ENCODE results near the gene GPER1.
"Not testable (repeated sequence)": the region's sequence is repeated elsewhere in the genome, so short reads cannot be mapped to it uniquely, and the experiment has no call there.

GPER1 gene

GRCh38 chr7:1070544-1071011 is 17.3 kb upstream of the GPER1 start:
- no peak for DNase-seq

GRCh38 chr7:1071731-1072254 is 16.1 kb upstream of the GPER1 start:
- no peak for DNase-seq

GRCh38 chr7:1073142-1073977 is 14.6 kb upstream of the GPER1 start:
- DNase-seq, result no peak

GRCh38 chr7:1074018-1074417 is 13.9 kb upstream of the GPER1 start:
- DNase-seq, result not testable (repeated sequence)

- no peak for DNase-seq
Measured at GRCh38 chr7:1074593-1075431, 13.1 kb upstream of the GPER1 start.

GRCh38 chr7:1076184-1077072 is 11.5 kb upstream of the GPER1 start:
- no peak for DNase-seq

GRCh38 chr7:1078519-1078918 is 9.4 kb upstream of the GPER1 start:
- no peak for DNase-seq

- DNase-seq, result no peak
Measured at GRCh38 chr7:1078985-1079384, 8.9 kb upstream of the GPER1 start.

- no peak for DNase-seq
Measured at GRCh38 chr7:1079546-1079945, 8.4 kb upstream of the GPER1 start.

- DNase-seq, result no peak
Measured at GRCh38 chr7:1080252-1080920, 7.5 kb upstream of the GPER1 start.

- no peak for DNase-seq
Measured at GRCh38 chr7:1080921-1081255, 7.0 kb upstream of the GPER1 start.

- no peak for DNase-seq
Measured at GRCh38 chr7:1081336-1081735, 6.6 kb upstream of the GPER1 start.

- DNase-seq, result no peak
Measured at GRCh38 chr7:1081931-1082401, 5.9 kb upstream of the GPER1 start.

GRCh38 chr7:1083729-1084657 is 3.9 kb upstream of the GPER1 start:
- no peak for DNase-seq

GRCh38 chr7:1085266-1085665 is 2.6 kb upstream of the GPER1 start:
- DNase-seq, result no peak

- DNase-seq, result no peak
Measured at GRCh38 chr7:1085910-1086421, 1.9 kb upstream of the GPER1 start.

GRCh38 chr7:1086588-1087464 is 1.1 kb upstream of the GPER1 start:
- no peak for DNase-seq

GRCh38 chr7:1087465-1087814 is 473 bp upstream of the GPER1 start:
- no peak for DNase-seq

GRCh38 chr7:1090236-1090635 is 2.3 kb downstream of the GPER1 start:
- no peak for DNase-seq
